Sigmoid colon (tissue), 7 donors: ENCODE data around the gene MDGA2. TPM values are rescaled to one million over a fixed set of nuclear protein-coding genes. Genes with fewer than 3 reads are reported as not detected.

ENCODE experiments used
- DNase-seq: peaks from one replicate; pipeline ENCODE4 v3.0.0-alpha.2; 2019
- H3K27ac ChIP-seq, 4 donors: fragments of 200-600 bp; sonication (generic); one replicate each; pipeline ENCODE4 v1.5.1; 2016 to 2019; ENCODE audit warnings: mild to moderate bottlenecking in 1 of 4
- H3K27me3 ChIP-seq, 3 donors: fragments of 200-600 bp; sonication (generic); one replicate each; pipeline ENCODE4 v1.5.1; 2019; ENCODE audit warnings: mild to moderate bottlenecking in 1 of 3
- H3K36me3 ChIP-seq, 4 donors: fragments of 200-600 bp; sonication (generic); one replicate each; pipeline ENCODE4 v1.5.1; 2016 to 2019
- H3K4me1 ChIP-seq, 4 donors: fragments of 200-600 bp; sonication (generic); one replicate each; pipeline ENCODE4 v1.5.1; 2017 to 2019
- H3K4me3 ChIP-seq, 4 donors: fragments of 200-600 bp; sonication (generic); one replicate each; pipeline ENCODE4 v1.5.1; 2017 to 2019; ENCODE audit warnings: mild to moderate bottlenecking in 2 of 4, moderate library complexity in 1 of 4
- H3K9me3 ChIP-seq, 4 donors: fragments of 200-600 bp in 3 of 4; sonication (generic) in 3 of 4; one replicate each; pipeline versions ENCODE4 v1.5.1 to v1.6.1; 2013 to 2019
- CTCF ChIP-seq, 4 experiments: fragments of 450-650 bp in 3 of 4; fragments of 200-600 bp in 1 of 4; IDR thresholded peaks; one replicate each; pipeline ENCODE4 v1.5.1; 2016 to 2019; ENCODE audit warnings: antibody characterized with exemption in 4 of 4, mild to moderate bottlenecking in 3 of 4, moderate library complexity in 2 of 4
- EP300 ChIP-seq, 4 donors: sonication (generic); formaldehyde crosslinking; IDR thresholded peaks; one replicate each; pipeline ENCODE4 v1.6.1; 2017; ENCODE audit warnings: antibody characterized with exemption in 4 of 4
- POLR2A ChIP-seq, 2 donors: fragments of 450-650 bp; IDR thresholded peaks; one replicate each; pipeline ENCODE4 v1.6.1; 2016; ENCODE audit warnings: antibody characterized with exemption in 2 of 2, mild to moderate bottlenecking in 2 of 2, moderate library complexity in 2 of 2
- POLR2AphosphoS5 ChIP-seq, 4 donors: sonication (generic); formaldehyde crosslinking; IDR thresholded peaks; one replicate each; pipeline ENCODE4 v1.6.1; 2017; ENCODE audit warnings: antibody characterized with exemption in 4 of 4
- WGBS, 2 donors: extraction: QIAGEN DNeasy Blood & Tissue Kit; methylation state at CpG; one replicate each; pipeline ENCODE4 v1.1.7; 2013; 5-methylcytosine and 5-hydroxymethylcytosine counted together
- intact Hi-C: fragments of 100-400 bp; cut with DNase I; formaldehyde crosslinking; loops from one replicate; pipeline ENCODE4 v1.15.1; 2023
- polyA plus RNA-seq, 3 donors: library from polyadenylated mRNA; stranded (reverse); fragments of 200-250 nt; gene quantifications; one replicate each; pipeline ENCODE4 v1.2.3, GENCODE V29; 2013
- small RNA-seq, 3 donors: library from RNA; depleted of rRNA; stranded (forward); fragments of <200 nt; gene quantifications; one replicate each; pipeline ENCODE3, GENCODE V24; 2016
- total RNA-seq, 4 donors: library from RNA; depleted of rRNA; stranded (reverse); fragments of >200 nt; gene quantifications; one replicate each; pipeline ENCODE4 v1.1.0, GENCODE V29; 2016
- donor health status: healthy with polysubstance abuse.
- donor health status: Bipolar disorder and iron deficiency.
- donor health status: healthy.

Gene MDGA2
- total and polyA plus RNA-seq, 7 donors: under 0.01 to 1.2 (median 0.33) TPM; not detected in 2

- H3K27ac ChIP-seq: no peak overlapping the region
- WGBS, 2 donors: 95 to 96% methylated on average over 42 of the region's 42 CpGs
- no peaks in the 10 kb centered on the region for H3K4me1 ChIP-seq
- no peaks in the 10 kb centered on the region for H3K27me3 ChIP-seq
- no peaks in the 10 kb centered on the region for H3K9me3 ChIP-seq
- intact Hi-C loops: no loop called here
- TF ChIP-seq POLR2AphosphoS5 (IDR thresholded peaks at IDR 0.05): no peak
- no peak for TF ChIP-seq POLR2A (IDR thresholded peaks at IDR 0.05)
- TF ChIP-seq CTCF (IDR thresholded peaks at IDR 0.05): no peak
- TF ChIP-seq EP300 (IDR thresholded peaks at IDR 0.05): no peak
- H3K36me3 ChIP-seq: no peaks in the 10 kb centered on the region
- no peak overlapping the region for H3K4me3 ChIP-seq
- DNase-seq: peak; percentile 52
Observed at GRCh38 chr14:46820291-46820690, 855.1 kb downstream of the MDGA2 start.

- intact Hi-C loops: no loop called here
- TF ChIP-seq POLR2AphosphoS5 (IDR thresholded peaks at IDR 0.05) (no peak), CTCF (IDR thresholded peaks at IDR 0.05) (no peak), EP300 (IDR thresholded peaks at IDR 0.05) (no peak), POLR2A (IDR thresholded peaks at IDR 0.05) (no peak)
- no peaks in the 10 kb centered on the region for H3K4me1 ChIP-seq
- H3K36me3 ChIP-seq: no peaks in the 10 kb centered on the region
- no peak overlapping the region for H3K27ac ChIP-seq
- DNase-seq: no peak
- H3K4me3 ChIP-seq: no peak overlapping the region
- WGBS, 2 donors: 58 to 77% methylated on average over 9 of the region's 9 CpGs
- H3K27me3 ChIP-seq: no peaks in the 10 kb centered on the region
- no peaks in the 10 kb centered on the region for H3K9me3 ChIP-seq
Observed at GRCh38 chr14:46819117-46819516, 856.3 kb downstream of the MDGA2 start.

GRCh38 chr14:46818147-46818546 lies 857.3 kb downstream of the MDGA2 start:
- 80 to 81% methylated on average over 1 of the region's 1 CpG for WGBS, 2 donors
- no peak for DNase-seq
- Histone ChIP-seq H3K27me3 (no peaks in the 10 kb centered on the region), H3K36me3 (no peaks in the 10 kb centered on the region), H3K4me1 (no peaks in the 10 kb centered on the region), H3K9me3 (no peaks in the 10 kb centered on the region), H3K27ac (no peak overlapping the region), H3K4me3 (no peak overlapping the region)
- intact Hi-C loops: no loop called here
- TF ChIP-seq POLR2AphosphoS5 (IDR thresholded peaks at IDR 0.05) (no peak), EP300 (IDR thresholded peaks at IDR 0.05) (no peak), CTCF (IDR thresholded peaks at IDR 0.05) (no peak), POLR2A (IDR thresholded peaks at IDR 0.05) (no peak)

- intact Hi-C loops: no loop called here
- TF ChIP-seq EP300 (IDR thresholded peaks at IDR 0.05) (no peak), POLR2A (IDR thresholded peaks at IDR 0.05) (no peak), POLR2AphosphoS5 (IDR thresholded peaks at IDR 0.05) (no peak)
- no peak for DNase-seq
- Histone ChIP-seq H3K36me3 (no peaks in the 10 kb centered on the region), H3K27me3 (no peaks in the 10 kb centered on the region), H3K4me1 (no peaks in the 10 kb centered on the region), H3K4me3 (no peak overlapping the region), H3K9me3 (no peaks in the 10 kb centered on the region), H3K27ac (no peak overlapping the region)
Observed at GRCh38 chr14:46793144-46793543, 882.3 kb downstream of the MDGA2 start.

Small RNA genes lying within 50 kb of the gene (small RNA-seq; reads per million reads assigned to genes)
- gene RF00402: 0 reads per million in 3 donors
